Inflammatory macrophage (primary cell): Measurements from ENCODE around the gene NDOR1.
"Not testable (repeated sequence)": the region's sequence is repeated elsewhere in the genome, so short reads cannot be mapped to it uniquely, and the experiment has no call there.

Source experiments
- DNase-seq, 2 donors: peaks; one replicate each; pipeline ENCODE4 v3.0.0-alpha.2; 2020 to 2022

NDOR1 gene

DNA sequence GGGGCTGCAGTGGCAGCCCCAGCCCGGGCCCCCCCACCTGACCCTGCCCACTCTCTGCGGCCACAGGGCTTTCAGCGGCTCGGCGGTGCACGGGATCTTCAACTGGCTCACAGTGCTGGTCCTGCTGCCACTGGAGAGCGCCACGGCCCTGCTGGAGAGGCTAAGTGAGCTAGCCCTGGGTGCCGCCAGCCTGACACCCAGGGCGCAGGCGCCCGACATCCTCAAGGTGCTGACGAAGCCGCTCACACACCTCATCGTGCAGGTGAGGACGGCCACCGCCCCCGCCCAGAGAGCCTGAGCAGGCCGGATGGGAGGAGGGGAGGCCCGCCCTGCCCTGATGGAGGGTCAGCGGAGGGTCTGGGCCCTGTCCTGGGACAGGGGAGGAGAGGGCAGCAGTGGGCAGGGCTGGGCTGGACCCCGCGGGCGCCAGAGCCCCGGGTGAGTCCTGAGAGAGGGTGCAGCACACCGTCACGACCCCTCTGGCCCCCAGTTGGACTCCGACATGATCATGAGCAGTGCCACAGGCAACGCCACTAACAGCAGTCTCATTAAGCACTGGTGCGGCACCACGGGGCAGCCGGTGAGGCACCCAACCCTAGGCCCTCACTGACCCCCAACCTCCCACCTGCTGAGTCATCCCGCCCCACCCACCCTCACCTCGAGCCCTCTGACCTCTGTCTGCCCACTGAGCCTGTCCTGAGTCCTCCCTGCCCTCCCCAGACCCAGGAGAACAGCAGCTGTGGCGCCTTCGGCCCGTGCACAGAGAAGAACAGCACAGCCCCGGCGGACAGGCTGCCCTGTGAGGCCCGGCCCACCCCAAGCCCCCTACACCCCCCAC is 27.9 kb downstream of the NDOR1 start:
- no peak for DNase-seq

- DNase-seq, result no peak
These were observed 28.7 kb downstream of the NDOR1 start for GRCh38 chr9:137234055-137234697.

DNA sequence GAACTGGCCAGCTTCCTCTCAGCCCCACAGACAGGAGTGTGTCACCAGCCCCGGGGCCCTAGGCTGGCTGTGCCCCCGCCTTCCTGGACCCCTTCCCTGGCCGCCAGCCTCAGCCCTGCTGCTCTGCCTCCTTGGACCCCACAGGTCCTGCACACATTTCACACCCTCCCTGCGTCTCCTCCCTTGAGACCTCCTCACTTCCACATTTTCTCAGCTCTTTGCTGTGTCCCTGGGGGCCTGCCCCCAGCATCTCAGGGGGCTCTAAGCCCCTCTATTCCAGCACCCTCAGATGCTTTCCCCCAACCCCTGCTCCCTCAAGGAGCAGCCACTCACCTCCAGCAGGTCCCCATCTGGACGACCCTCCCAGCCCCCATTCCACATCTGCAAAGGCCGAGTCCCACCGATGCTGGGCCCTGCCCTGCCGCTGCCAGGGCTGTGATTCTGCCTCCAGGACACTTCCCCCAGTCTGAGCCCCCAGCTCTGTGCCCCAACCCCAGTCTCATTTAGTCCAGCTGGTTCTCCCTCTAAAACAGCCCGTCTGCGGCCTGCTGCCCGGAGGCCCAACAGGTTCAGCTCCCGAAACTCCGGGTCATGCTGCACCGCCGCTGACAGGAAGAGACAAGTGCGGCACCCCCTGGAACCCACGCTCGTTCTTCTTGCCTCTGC is 29.4 kb downstream of the NDOR1 start:
- DNase-seq, result no peak

- DNase-seq, result no peak
These were observed 30.1 kb downstream of the NDOR1 start for GRCh38 chr9:137235424-137236237.

GRCh38 chr9:137236238-137236935 is 30.9 kb downstream of the NDOR1 start:
- DNase-seq, result peak; percentile 77 to 85

GRCh38 chr9:137236936-137237421 is 31.5 kb downstream of the NDOR1 start:
- no peak for DNase-seq

- no peak for DNase-seq
These were observed 32.5 kb downstream of the NDOR1 start for GRCh38 chr9:137237759-137238726.

DNA sequence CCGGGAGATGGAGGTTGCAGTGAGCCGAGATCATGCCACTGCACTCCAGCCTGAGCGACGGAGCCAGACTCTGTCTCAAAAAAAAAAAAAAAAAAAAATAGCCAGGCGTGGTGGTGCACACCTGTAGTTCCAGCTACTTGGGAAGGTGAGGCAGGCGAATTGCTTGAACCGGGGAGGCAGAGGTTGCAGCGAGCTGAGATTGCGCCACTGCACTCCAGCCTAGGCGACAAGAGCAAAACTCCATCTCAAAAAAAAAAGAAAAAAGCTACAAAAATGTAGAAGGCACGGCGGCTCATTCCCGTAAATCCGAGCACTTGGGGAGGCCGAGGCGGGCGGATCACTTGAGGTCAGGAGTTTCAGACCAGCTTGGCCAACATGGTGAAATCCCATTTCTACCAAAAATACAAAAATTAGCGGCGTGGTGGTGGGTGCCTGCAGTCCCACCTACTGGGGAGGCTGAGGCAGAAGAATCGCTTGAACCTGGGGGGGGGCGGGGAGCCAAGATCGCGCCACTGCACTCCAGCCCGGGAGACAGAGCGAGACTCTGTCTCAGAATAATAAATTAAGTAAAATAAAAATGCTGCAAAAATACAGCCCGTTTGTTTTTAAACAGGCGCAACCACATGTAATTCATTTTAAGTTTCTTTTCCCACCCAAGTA is 34.2 kb downstream of the NDOR1 start:
- DNase-seq, result not testable (repeated sequence)

DNA sequence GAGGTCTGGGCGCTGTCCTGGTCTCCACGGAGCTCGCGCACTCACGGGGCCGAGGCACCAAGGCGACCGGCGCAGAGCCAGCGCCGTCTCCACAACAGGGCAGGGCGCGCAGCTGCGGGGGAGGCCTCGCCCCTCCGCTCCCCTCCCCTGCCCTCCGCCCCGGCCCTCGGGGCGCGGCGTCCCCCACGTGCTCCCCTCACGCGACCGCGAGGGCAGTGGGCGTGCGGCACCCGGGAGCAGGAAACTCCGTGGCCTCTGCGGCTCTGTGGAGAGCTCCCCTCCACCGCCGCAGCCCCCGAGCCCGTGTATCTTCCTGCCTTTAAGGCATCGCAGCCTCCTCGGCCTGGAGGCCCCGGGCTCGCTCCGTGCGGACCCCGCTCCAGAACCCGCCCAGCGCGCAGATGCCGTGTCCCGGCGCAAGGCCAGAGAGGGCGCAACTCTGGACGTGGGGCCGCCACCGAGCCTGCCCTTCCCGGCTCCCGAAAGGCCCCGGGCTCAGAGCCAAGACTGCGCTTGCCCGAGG is 34.9 kb downstream of the NDOR1 start:
- peak; percentile 74 to 76 for DNase-seq

DNA sequence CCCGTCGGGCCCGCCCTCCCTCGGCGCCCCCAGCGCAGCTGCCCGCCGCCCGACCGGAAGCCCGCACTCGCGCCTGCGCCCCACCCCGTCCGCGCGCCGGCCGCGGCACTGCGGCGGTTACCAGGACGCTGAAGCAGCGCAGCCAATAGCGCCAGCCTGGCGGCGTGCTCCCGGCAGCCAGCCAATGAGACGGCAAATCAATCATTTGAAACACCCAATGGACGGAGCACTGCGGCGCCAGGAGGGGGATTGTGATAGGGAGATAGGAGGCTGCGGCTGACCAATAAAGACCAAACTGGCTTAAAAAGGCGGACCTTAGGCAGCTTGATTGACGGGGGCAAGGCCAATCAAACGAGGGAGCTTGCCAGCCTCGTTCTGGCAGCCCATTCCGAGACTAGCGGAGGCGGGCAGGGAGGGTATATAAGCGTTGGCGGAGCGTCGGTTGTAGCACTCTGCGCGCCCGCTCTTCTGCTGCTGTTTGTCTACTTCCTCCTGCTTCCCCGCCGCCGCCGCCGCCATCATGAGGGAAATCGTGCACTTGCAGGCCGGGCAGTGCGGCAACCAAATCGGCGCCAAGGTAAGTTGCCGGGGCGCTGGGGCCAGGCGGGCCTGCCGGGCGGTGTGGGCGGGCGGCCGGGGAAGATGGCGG is 35.5 kb downstream of the NDOR1 start, which contains the start of gene TUBB4B:
TSS of gene TUBB4B (plus strand) at position 447 of the 649 bp plus-strand sequence. CDS start at position 521, 74 bp downstream.
- DNase-seq, result peak; percentile 100

GRCh38 chr9:137241490-137242268 is 36.2 kb downstream of the NDOR1 start:
- peak; percentile 50 to 72 for DNase-seq

- DNase-seq, result no peak
These were observed 37.0 kb downstream of the NDOR1 start for GRCh38 chr9:137242269-137243203.

DNA sequence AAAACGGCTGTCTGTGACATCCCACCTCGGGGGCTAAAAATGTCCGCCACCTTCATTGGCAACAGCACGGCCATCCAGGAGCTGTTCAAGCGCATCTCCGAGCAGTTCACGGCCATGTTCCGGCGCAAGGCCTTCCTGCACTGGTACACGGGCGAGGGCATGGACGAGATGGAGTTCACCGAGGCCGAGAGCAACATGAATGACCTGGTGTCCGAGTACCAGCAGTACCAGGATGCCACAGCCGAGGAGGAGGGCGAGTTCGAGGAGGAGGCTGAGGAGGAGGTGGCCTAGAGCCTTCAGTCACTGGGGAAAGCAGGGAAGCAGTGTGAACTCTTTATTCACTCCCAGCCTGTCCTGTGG is 37.7 kb downstream of the NDOR1 start:
- DNase-seq, result not testable (repeated sequence)

- no peak for DNase-seq
These were observed 38.4 kb downstream of the NDOR1 start for GRCh38 chr9:137243626-137244485.

- no peak for DNase-seq
These were observed 39.3 kb downstream of the NDOR1 start for GRCh38 chr9:137244486-137245449.
